Stimulated activated CD4-positive, alpha-beta T cell treated with anti-CD3 and anti-CD28 coated beads, TNF-alpha, amount 100 ng/mL, for 4 hours (primary cell): ENCODE measurements around the gene RAPGEF2.
"Not testable (repeated sequence)": the region's sequence is repeated elsewhere in the genome, so short reads cannot be mapped to it uniquely, and the experiment has no call there.

ENCODE experiments used
- DNase-seq, 3 experiments: peaks; one replicate each; pipeline ENCODE4 v3.0.0-alpha.2; 2020; ENCODE audit warnings: low read depth in 3 of 3

The RAPGEF2 gene

DNA sequence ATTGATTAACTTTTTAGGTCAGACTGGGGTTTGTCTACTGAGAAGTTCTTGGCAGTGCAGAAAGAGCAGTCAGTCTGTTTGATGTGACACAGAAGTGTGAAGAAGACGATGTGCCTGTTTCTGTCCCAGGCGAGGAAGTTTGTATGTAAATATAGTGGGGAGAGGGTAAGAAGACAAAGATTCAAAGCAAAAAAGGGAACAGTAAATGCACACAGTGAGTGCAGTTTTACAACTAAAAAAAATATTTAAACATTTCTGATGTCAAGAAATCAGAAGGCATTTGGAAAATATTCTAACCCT is 264.9 kb downstream of the RAPGEF2 start:
- no peak for DNase-seq

DNA sequence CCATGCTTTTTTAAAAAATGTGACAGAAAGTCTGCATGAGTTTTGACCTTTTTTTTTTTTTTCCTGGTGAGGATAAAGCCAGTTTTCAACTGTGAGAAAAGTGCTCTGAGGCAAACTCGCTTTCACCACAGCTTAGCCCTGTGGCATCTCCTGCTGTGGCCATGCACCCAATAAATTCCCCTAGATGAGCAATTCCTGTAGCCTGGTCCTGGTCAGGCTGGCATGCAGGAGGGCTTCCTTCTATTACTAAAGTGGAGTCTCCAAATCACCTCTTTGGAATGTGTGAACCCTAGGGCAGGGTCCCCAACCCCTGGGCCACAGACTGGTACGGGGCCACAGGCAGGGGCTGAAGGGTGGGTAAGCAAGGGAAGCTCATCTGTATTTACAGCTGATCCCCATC is 265.4 kb downstream of the RAPGEF2 start:
- no peak for DNase-seq

GRCh38 chr4:159369256-159369655 is 266.4 kb downstream of the RAPGEF2 start:
- DNase-seq = no peak

GRCh38 chr4:159370286-159370685 is 267.4 kb downstream of the RAPGEF2 start:
- no peak for DNase-seq

GRCh38 chr4:159374749-159375530 is 272.1 kb downstream of the RAPGEF2 start:
- no peak for DNase-seq

DNA sequence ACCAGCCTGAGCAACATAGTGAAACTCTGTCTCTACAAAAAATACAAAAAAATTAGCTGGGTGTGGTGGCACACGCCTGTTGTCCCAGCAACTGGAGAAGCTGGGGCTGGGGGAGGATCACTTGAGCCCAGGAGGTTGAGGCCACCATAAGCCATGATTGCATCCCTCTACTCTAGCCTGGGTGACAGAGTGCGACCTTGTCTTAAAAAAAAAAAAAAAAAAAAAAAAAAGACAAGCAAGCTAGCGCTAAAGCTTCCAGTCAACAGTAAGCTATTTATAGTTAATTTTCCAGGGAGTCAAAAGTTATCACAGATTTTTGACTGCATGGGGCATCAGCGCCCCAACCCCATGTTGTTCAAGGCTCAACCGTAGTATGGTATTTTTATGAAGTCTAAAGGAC is 273.4 kb downstream of the RAPGEF2 start:
- no peak for DNase-seq

DNA sequence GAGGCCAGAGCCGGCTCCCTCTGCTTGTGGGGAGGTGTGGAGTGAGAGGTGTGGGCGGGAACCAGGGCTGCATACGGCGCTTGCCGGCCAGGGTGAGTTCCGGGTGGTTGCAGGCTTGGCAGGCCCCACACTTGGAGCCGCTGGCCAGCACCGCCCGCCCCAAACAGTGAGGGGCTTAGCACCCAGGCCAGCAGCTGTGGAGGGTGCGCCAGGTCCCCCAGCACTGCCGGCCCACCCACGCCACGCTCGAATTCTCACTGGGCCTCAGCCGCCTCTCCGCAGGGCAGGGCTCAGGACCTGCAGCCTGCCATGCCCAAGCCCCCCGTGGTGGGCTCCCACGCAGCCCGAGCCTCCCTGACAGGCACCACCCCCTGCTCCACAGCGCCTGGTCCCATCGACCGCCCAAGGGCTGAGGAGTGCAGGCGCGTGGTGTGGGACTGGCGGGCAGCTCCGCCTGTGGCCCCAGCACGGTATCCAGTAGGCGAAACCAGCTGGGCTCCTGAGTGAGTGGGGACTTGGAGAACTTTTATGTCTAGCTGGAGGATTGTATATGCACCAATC is 275.3 kb downstream of the RAPGEF2 start:
- DNase-seq = no peak

GRCh38 chr4:159379064-159379463 is 276.2 kb downstream of the RAPGEF2 start:
- DNase-seq = not testable (repeated sequence)

DNA sequence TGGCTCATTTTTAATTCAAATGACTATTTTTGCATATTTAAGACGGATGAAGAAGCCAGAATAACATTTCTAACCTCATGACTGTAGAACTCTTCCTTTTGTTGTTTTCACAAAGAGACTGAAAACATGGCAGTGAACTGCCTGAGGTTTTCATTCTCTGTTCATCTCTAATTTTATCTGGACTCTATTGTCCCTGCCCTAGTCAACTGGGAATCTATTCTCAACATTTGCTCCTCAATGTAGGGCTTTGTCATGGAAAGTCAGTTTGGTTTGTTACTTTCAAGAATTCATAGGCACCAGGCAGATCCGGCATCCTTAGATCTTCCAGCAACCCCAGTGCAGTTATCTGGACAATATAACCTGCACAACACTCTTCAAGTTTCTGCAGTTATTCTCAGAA is 277.0 kb downstream of the RAPGEF2 start:
- DNase-seq = no peak

DNA sequence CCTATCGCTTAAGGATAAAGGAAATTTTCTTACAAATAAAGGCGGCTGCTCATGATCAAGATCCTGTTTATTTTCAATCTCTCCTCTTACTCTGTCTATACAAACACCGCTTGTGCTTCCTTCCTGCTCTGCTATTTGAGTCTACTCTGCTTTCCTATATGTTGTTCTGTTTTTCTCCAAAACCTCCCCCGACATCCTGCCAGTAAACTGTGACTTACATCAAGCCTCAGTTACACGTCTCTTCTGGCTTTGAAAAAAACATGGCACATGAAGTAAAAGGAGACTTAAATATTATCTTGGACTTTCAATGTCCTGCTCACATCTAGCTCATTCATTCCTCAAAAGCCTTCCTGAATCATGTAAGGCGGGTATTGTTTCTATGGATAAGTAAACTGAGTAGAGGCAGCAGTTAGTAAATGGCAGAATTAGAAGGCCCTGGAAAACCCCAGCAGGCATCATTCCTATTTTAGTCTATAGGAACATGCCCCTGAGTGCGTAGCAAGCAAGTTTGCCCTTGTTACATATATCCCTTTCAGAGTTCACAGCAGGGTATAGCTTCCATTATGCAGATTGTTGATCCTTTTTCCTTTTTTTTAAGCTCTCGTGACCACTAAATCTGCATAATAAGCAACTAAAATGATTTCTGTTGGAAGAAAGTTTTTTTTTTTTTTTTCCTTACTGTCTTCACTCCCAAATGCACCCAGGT is 280.1 kb downstream of the RAPGEF2 start:
- DNase-seq = no peak

GRCh38 chr4:159383562-159383931 is 280.7 kb downstream of the RAPGEF2 start:
- DNase-seq = no peak

GRCh38 chr4:159384017-159384416 is 281.1 kb downstream of the RAPGEF2 start:
- DNase-seq = no peak

GRCh38 chr4:159384632-159385031 is 281.8 kb downstream of the RAPGEF2 start:
- DNase-seq = no peak

- DNase-seq = no peak
These were observed 283.7 kb downstream of the RAPGEF2 start for GRCh38 chr4:159386620-159387019.

- DNase-seq = no peak
These were observed 286.9 kb downstream of the RAPGEF2 start for GRCh38 chr4:159389756-159390155.

GRCh38 chr4:159390648-159391047 is 287.8 kb downstream of the RAPGEF2 start:
- DNase-seq = no peak

GRCh38 chr4:159395693-159396092 is 292.8 kb downstream of the RAPGEF2 start:
- no peak for DNase-seq

GRCh38 chr4:159396151-159396550 is 293.3 kb downstream of the RAPGEF2 start:
- DNase-seq = no peak

- no peak for DNase-seq
These were observed 295.4 kb downstream of the RAPGEF2 start for GRCh38 chr4:159398236-159398638.

- DNase-seq = no peak
These were observed 297.8 kb downstream of the RAPGEF2 start for GRCh38 chr4:159400558-159401225.

- no peak for DNase-seq
These were observed 298.4 kb downstream of the RAPGEF2 start for GRCh38 chr4:159401226-159401712.

- DNase-seq = no peak
These were observed 299.0 kb downstream of the RAPGEF2 start for GRCh38 chr4:159401791-159402380.
